HG02852 (cell line): ENCODE data around the gene KRT78.
"Not testable (repeated sequence)": the region's sequence is repeated elsewhere in the genome, so short reads cannot be mapped to it uniquely, and the experiment has no call there.

Experiments
- ATAC-seq: cut with Tn5 transposase; IDR thresholded peaks from one replicate; pipeline ENCODE4 v1.9.1; 2021; ENCODE audit warnings: mild to moderate bottlenecking, moderate library complexity; ENCODE audit not compliant: unreplicated experiment

The KRT78 gene

GRCh38 chr12:52872644-52873389 is 24.0 kb upstream of the KRT78 start:
- ATAC-seq = no peak

DNA sequence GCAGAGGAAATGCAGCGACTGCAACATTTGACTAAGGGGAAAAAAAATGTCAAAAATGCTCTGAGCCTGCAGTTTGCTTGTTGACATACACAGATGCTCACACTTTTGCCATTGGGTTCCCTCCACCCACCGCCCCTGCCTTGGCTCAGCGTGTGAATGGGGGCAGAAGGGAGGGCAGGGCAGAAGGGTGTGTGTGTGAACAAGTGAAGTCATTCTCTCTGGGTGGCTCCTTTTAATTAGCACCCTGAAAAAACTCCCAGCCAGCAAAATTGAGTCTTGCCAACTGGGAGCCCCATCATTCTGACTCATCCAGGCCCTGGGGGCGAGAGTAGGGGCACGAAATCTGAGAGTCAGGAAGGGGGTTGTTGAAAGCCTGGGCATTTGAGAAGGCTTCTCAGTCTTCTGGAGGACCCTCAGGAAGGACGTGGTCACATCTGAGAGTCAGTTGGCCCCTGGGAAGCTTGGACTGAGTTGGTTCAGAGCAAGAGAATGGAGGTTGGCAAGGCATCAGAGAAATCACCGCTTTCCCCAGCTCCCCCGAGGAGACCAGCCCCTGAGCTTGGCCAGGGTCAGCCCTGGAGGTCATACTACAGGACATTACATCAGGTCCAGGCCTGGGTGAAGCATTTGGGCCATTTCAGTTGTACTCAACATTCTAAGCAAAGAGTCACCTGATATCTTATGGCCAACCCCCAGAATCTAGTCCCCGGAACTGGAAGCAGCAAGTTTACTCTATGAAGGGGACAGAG is 22.7 kb upstream of the KRT78 start:
- no peak for ATAC-seq

DNA sequence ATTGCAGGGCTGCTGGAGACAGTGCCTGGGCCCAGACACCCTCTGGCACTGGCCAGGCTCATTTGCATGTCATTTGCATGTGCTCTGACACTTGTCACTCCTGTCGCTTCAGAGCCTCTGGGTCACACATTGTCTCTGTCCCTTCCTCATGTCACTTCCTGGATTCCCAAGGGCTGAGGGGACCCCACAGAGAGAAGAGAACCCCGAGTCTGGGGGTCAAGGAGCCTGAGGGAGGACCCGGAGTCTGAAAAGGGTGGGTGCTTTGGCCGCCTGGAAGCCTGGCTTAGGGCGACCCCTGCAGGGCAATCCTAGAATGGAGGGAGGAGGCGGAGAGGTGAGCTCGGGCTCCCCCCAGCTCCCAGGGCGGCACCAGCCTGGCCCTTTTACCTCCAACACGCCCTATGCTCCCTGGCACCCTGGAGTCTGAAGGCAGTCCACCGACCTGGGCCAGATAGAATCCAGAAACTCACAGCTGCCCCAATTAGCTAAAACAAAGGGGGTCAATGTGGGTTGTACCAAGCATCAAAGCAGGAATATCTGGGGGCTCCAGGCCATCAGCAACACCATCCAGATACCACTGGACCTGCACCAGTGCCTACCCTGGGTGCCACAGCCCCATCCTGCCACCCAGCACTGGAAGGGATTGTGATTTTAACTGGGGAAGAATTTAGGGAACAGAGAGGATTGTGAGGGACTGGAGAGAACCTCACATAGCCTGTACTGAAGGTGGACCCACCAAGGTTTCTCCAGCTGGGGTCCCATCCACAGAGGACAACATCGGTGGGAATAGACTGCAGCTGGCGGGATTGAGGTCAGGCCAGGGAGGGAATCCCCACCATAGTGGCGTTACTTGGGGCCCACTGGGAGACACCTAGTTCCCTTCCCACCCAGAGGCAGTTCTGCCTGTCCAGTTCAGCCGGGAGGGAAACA is 21.8 kb upstream of the KRT78 start:
- no peak for ATAC-seq

- no peak for ATAC-seq
Measured at GRCh38 chr12:52867642-52868041, 18.8 kb upstream of the KRT78 start.

DNA sequence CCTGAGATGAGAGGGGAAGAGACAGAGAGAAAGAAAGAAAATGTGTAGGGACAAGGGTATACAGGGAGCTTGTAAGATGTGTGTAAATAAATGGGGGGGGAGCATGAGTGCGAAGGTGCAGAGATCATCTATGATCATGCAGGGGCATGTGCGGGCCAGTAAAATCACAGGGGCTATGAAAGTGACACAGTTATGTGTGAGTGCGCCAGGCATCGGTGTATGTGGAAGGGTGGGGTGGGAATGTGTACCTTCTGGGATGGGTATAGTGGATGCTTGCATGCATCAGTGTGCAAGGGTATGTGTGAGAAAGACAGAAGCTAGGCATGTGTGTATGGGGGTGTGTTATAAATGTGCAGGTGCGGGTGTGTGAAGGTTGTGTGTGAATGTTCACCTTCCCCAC is 18.4 kb upstream of the KRT78 start:
- ATAC-seq = no peak

DNA sequence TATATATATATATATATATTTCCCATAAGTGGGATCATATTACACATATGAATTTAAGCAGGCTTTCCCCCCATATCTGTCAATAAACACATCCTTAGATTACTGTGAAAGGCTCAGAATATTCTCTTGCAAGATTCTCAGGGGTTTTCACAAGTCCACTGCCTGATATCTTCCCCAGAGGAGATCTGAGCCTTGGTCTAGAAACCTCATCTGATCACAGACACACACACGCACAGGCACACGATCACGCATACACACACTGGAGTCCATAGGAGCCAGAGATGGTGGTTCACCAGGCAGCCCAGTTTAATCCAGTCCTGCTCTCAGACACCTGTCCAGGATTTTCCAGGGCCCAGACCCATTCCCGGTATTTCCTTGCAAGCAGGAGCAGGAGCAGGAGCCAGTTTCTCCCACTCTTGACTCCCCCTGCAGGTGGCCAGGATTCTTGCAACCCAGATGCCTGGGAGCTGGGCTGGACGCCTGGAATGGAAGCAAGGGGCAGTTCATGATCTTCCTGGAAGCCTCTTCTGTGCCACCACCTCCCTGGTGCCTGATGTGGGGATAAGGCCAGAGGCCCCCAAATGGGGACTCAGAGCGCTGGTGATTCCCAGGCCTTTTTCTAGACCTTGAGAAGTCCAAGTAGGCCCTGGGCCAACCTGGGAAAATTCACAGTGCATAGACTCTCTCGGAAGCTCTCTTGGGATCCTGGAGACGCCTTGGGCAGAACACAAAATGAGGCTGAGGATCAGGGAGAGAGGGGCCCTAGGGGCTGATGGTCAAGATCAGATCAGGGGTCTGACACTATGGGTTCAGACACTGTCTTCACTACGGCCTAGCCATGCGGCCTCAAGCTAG is 16.5 kb upstream of the KRT78 start:
- ATAC-seq = no peak

- ATAC-seq = no peak
Measured at GRCh38 chr12:52862023-52862422, 13.2 kb upstream of the KRT78 start.

- no peak for ATAC-seq
Measured at GRCh38 chr12:52861511-52861910, 12.7 kb upstream of the KRT78 start.

- no peak for ATAC-seq
Measured at GRCh38 chr12:52860102-52860823, 11.5 kb upstream of the KRT78 start.

- no peak for ATAC-seq
Measured at GRCh38 chr12:52857500-52857899, 8.7 kb upstream of the KRT78 start.

GRCh38 chr12:52856787-52857186 is 8.0 kb upstream of the KRT78 start:
- ATAC-seq = no peak

DNA sequence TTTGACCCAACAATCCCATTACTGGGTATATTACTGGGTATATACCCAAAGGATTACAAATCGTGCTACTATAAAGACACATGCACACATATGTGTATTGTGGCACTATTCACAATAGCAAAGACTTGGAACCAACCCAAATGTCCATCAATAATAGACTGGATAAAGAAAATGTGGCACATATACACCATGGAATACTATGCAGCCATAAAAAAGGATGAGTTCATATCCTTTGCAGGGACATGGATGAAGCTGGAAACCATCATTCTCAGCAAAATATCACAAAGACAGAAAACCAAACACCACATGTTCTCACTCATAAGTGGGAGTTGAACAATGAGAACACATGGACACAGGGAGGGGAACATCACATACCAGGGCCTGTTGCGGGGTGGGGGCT is 7.3 kb upstream of the KRT78 start:
- ATAC-seq = not testable (repeated sequence)

- no peak for ATAC-seq
Measured at GRCh38 chr12:52851787-52852186, 3.0 kb upstream of the KRT78 start.

DNA sequence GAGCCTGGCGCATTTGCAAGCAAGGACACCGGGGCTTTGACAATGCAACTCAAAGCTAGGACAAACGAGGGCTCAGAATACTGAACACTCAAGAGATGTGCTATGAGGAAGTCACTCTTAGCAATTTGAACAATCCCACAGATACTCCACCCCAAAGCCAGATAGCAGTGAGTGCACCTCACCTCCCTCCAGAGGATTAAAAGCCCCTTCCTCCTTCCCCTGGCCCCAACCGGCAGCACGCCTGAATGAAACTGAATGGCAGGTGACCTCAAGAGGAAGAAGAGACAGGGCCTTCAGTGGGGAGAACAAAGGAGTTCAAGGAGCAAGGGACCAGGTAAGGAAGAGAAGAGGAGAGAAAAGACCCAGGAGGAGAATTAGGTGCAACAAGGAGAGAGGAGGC is 1.9 kb upstream of the KRT78 start:
- no peak for ATAC-seq

GRCh38 chr12:52849511-52849910 is 717 bp upstream of the KRT78 start:
- ATAC-seq = no peak

DNA sequence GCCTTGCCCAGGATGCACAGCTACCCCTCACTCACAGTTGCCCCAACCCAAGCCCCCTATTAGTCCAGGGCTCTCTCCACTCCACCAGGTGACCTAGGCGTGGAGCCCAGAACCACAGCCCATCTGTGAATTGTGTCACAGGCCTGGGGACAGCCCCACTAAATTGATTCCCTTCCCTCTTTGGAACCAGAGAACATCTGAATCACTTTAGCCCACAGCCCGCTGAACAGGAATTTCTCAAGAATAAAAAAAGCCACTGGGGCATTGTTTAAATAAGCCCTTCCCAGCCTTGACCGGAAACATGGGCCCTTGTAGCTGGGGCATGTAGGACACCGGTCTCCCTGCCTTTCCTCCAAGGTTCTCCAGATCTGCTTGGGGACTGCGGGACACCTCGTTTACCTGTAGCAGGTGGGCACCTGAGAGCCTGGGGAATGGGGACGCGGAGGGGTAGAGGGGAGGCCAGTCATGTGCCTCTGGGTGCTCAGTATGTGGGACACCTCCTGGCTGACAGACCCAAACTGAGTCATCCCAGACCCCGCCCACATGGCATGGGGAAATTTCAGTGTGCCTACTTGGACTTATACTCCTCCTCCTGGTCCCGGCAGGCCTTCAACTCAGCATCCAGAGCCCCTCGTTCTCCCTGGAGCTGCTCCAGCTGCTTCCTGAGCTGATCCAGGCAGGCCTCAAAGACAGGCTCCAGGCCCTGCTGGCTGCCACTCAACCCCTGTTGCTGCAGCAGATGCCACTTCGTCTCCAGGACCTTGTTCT is 1.3 kb downstream of the KRT78 start:
- ATAC-seq = no peak

- ATAC-seq = no peak
Measured at GRCh38 chr12:52846356-52846970, 2.3 kb downstream of the KRT78 start.

- ATAC-seq = no peak
Measured at GRCh38 chr12:52845946-52846345, 2.8 kb downstream of the KRT78 start.

GRCh38 chr12:52844386-52844785 is 4.4 kb downstream of the KRT78 start:
- no peak for ATAC-seq
